ENCODE measurements around the gene FAM114A1. TPM values are rescaled to one million over a fixed set of nuclear protein-coding genes. Genes with fewer than 3 reads are reported as not detected.

FAM114A1 gene
- polyA plus RNA-seq, 1 donor from 2014 or later: not detected

- no peaks in the 10 kb centered on the region for H3K9me3 ChIP-seq (ENCODE audit: low read length)
- H2AFZ ChIP-seq (ENCODE audit: low read depth, low read length): no peak overlapping the region
- H3K27ac ChIP-seq (ENCODE audit: low read length): no peak overlapping the region
- no peak overlapping the region for H3K4me3 ChIP-seq (ENCODE audit: low read length)
- H3F3A ChIP-seq (ENCODE audit: insufficient read depth, low read length, poor library complexity, severe bottlenecking): no peaks in the 10 kb centered on the region
- no peaks in the 10 kb centered on the region for H3K9me2 ChIP-seq (ENCODE audit: insufficient read depth, low read length)
- no peaks in the 10 kb centered on the region for H3K79me2 ChIP-seq (replicated peaks; ENCODE audit: insufficient read depth, low read length)
- H3K36me3 ChIP-seq (ENCODE audit: insufficient read depth, low read length): no peaks in the 10 kb centered on the region
- no peaks in the 10 kb centered on the region for H4K20me1 ChIP-seq (ENCODE audit: insufficient read depth)
- no peak overlapping the region for H3K9ac ChIP-seq (ENCODE audit: low read length)
- H3K4me2 ChIP-seq (ENCODE audit: low read length): no peak overlapping the region
- H3K27me3 ChIP-seq (ENCODE audit: insufficient read depth, low read depth, low read length): no peaks in the 10 kb centered on the region
- TF ChIP-seq POLR2AphosphoS5 (IDR thresholded peaks at IDR 0.05) (no peak), SMC3 (conservative IDR thresholded peaks at IDR 0.05; ENCODE audit: poor library complexity) (no peak), EP300 (conservative IDR thresholded peaks at IDR 0.05; ENCODE audit: poor library complexity, severe bottlenecking) (no peak), CTCF (IDR thresholded peaks at IDR 0.05; ENCODE audit: poor library complexity, severe bottlenecking) (no peak), MXI1 (conservative IDR thresholded peaks at IDR 0.05; ENCODE audit: poor library complexity, severe bottlenecking) (no peak), RAD21 (conservative IDR thresholded peaks at IDR 0.05) (no peak), EZH2 (IDR thresholded peaks at IDR 0.05; ENCODE audit: borderline replicate concordance, insufficient read depth, low read length, poor library complexity, severe bottlenecking) (no peak), TAF1 (IDR thresholded peaks at IDR 0.05; ENCODE audit: low read depth) (no peak)
- TF ChIP-seq, protein P1, sequence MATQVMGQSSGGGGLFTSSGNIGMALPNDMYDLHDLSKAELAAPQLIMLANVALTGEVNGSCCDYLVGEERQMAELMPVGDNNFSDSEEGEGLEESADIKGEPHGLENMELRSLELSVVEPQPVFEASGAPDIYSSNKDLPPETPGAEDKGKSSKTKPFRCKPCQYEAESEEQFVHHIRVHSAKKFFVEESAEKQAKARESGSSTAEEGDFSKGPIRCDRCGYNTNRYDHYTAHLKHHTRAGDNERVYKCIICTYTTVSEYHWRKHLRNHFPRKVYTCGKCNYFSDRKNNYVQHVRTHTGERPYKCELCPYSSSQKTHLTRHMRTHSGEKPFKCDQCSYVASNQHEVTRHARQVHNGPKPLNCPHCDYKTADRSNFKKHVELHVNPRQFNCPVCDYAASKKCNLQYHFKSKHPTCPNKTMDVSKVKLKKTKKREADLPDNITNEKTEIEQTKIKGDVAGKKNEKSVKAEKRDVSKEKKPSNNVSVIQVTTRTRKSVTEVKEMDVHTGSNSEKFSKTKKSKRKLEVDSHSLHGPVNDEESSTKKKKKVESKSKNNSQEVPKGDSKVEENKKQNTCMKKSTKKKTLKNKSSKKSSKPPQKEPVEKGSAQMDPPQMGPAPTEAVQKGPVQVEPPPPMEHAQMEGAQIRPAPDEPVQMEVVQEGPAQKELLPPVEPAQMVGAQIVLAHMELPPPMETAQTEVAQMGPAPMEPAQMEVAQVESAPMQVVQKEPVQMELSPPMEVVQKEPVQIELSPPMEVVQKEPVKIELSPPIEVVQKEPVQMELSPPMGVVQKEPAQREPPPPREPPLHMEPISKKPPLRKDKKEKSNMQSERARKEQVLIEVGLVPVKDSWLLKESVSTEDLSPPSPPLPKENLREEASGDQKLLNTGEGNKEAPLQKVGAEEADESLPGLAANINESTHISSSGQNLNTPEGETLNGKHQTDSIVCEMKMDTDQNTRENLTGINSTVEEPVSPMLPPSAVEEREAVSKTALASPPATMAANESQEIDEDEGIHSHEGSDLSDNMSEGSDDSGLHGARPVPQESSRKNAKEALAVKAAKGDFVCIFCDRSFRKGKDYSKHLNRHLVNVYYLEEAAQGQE (IDR thresholded peaks at IDR 0.05; ENCODE audit: borderline replicate concordance): no peak
These were observed 37.1 kb downstream of the FAM114A1 start for GRCh38 chr4:38904682-38905081.

DNA sequence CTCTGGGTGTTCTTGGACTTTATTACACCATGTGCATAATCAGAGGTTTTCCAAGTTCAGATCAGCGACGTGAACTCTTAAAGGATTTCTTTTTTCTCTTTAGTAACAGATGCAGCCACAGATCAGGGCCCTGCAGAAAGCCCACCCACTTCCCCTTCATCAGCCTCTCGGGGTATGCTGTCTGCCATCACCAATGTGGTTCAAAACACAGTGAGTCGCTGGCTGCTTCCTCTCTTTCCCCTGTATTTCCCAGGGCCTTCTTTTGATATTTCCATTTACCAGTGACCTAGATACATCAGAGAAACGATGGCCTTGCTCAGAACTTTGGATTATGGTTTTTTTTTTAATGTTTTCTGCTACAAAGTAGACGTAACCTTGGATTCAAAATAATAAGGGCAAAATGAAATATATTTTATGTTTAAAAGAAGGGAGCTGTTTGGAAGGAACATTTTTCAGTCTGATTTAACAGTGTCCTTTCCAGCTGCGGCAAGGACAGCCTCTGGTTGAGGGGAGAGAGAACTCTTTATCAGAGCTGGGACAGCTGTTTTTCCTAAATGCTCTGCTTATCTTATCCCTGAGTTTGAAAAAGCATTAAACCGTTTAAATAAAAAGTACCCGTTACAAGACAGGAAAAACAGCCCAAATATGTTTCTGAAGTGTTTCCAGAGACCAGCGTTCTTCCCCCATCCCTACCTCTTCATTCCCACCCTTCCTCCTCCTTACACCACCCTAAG lies 38.2 kb downstream of the FAM114A1 start:
- no peaks in the 10 kb centered on the region for H3K36me3 ChIP-seq (ENCODE audit: insufficient read depth, low read length)
- no peak for TF ChIP-seq TAF1 (IDR thresholded peaks at IDR 0.05; ENCODE audit: low read depth)
- TF ChIP-seq CTCF (IDR thresholded peaks at IDR 0.05; ENCODE audit: poor library complexity, severe bottlenecking): no peak
- no peak for TF ChIP-seq EZH2 (IDR thresholded peaks at IDR 0.05; ENCODE audit: borderline replicate concordance, insufficient read depth, low read length, poor library complexity, severe bottlenecking)
- no peak for TF ChIP-seq RAD21 (conservative IDR thresholded peaks at IDR 0.05)
- TF ChIP-seq EP300 (conservative IDR thresholded peaks at IDR 0.05; ENCODE audit: poor library complexity, severe bottlenecking): no peak
- TF ChIP-seq, protein P1 (IDR thresholded peaks at IDR 0.05; ENCODE audit: borderline replicate concordance): no peak
- TF ChIP-seq POLR2AphosphoS5 (IDR thresholded peaks at IDR 0.05): no peak
- no peak for TF ChIP-seq MXI1 (conservative IDR thresholded peaks at IDR 0.05; ENCODE audit: poor library complexity, severe bottlenecking)
- no peak for TF ChIP-seq SMC3 (conservative IDR thresholded peaks at IDR 0.05; ENCODE audit: poor library complexity)
- H4K20me1 ChIP-seq (ENCODE audit: insufficient read depth): no peaks in the 10 kb centered on the region
- no peak overlapping the region for H3K4me3 ChIP-seq (ENCODE audit: low read length)
- H3K9me2 ChIP-seq (ENCODE audit: insufficient read depth, low read length): no peaks in the 10 kb centered on the region
- H3K79me2 ChIP-seq (replicated peaks; ENCODE audit: insufficient read depth, low read length): no peaks in the 10 kb centered on the region
- no peak overlapping the region for H2AFZ ChIP-seq (ENCODE audit: low read depth, low read length)
- no peak overlapping the region for H3K27ac ChIP-seq (ENCODE audit: low read length)
- no peaks in the 10 kb centered on the region for H3F3A ChIP-seq (ENCODE audit: insufficient read depth, low read length, poor library complexity, severe bottlenecking)
- no peaks in the 10 kb centered on the region for H3K9me3 ChIP-seq (ENCODE audit: low read length)
- no peak overlapping the region for H3K4me2 ChIP-seq (ENCODE audit: low read length)
- no peaks in the 10 kb centered on the region for H3K27me3 ChIP-seq (ENCODE audit: insufficient read depth, low read depth, low read length)
- H3K9ac ChIP-seq (ENCODE audit: low read length): no peak overlapping the region
